GM23338 (cell line): Measurements from ENCODE around the gene PRSS8.

Source experiments
- CREB1 ChIP-seq: fragments of 250-450 bp; sonication (Bioruptor Pico); IDR thresholded peaks from 2 replicates; pipeline ENCODE4 v1.5.0; 2020; ENCODE audit warnings: low read depth, mild to moderate bottlenecking, moderate library complexity
- CTCF ChIP-seq, 2 experiments: fragments of 200-600 bp in 1 of 2; sonication (generic) in 1 of 2; conservative IDR thresholded peaks; 2 replicates each; pipeline versions ENCODE4 v1.5.1 to v1.6.1; 2016 to 2017; ENCODE audit warnings: antibody characterized with exemption in 2 of 2, low read depth in 2 of 2, mild to moderate bottlenecking in 2 of 2, moderate library complexity in 1 of 2
- ETS1 ChIP-seq: IDR thresholded peaks from 2 replicates; pipeline ENCODE4 v1.6.1; 2016; ENCODE audit warnings: antibody characterized with exemption
- EZH2 ChIP-seq: fragments of 200-600 bp; sonication (generic); IDR thresholded peaks from one replicate; pipeline ENCODE4 v1.8.0; 2017; ENCODE audit warnings: antibody characterized with exemption, mild to moderate bottlenecking, low read depth; ENCODE audit not compliant: unreplicated experiment
- JUNB ChIP-seq: IDR thresholded peaks from one replicate; pipeline ENCODE4 v1.6.1; 2016; ENCODE audit warnings: antibody characterized with exemption; ENCODE audit not compliant: unreplicated experiment
- POLR2AphosphoS5 ChIP-seq: IDR thresholded peaks from 2 replicates; pipeline ENCODE4 v1.6.1; 2016; ENCODE audit warnings: antibody characterized with exemption, low read depth
- REST ChIP-seq: IDR thresholded peaks from one replicate; pipeline ENCODE4 v1.6.1; 2018; ENCODE audit warnings: antibody characterized with exemption; ENCODE audit not compliant: unreplicated experiment
- STAT1 ChIP-seq: IDR thresholded peaks from one replicate; pipeline ENCODE4 v1.6.1; 2016; ENCODE audit warnings: antibody characterized with exemption; ENCODE audit not compliant: unreplicated experiment

GRCh38 chr16:31093132-31093703, 42.3 kb downstream of the PRSS8 start:
- TF ChIP-seq CTCF (conservative IDR thresholded peaks at IDR 0.05; ENCODE audit: low read depth in 2 of 2) (no peak), EZH2 (no peak), STAT1 (no peak), POLR2AphosphoS5 (no peak), JUNB (no peak), ETS1 (no peak), REST (no peak), CREB1 (no peak)
